Loucy (cell line): ENCODE data around the gene CHRNA9.

Source experiments
- H2AFZ ChIP-seq: fragments of 200-600 bp; sonication (generic); 2 replicates; pipeline ENCODE4 v1.6.0; 2016; ENCODE audit warnings: antibody characterized with exemption, mild to moderate bottlenecking, low read length, moderate library complexity
- H3F3A ChIP-seq: fragments of 200-600 bp; 2 replicates; pipeline ENCODE4 v1.6.0; 2016; ENCODE audit warnings: antibody characterized with exemption, low read depth, mild to moderate bottlenecking
- H3K27me3 ChIP-seq: fragments of 200-600 bp; sonication (generic); 2 replicates; pipeline ENCODE4 v1.6.1; 2014; ENCODE audit warnings: low read length, mild to moderate bottlenecking; ENCODE audit not compliant: insufficient read depth, poor library complexity, severe bottlenecking
- H3K36me3 ChIP-seq: fragments of 200-600 bp; sonication (generic); 2 replicates; pipeline ENCODE4 v1.6.1; 2016; ENCODE audit warnings: low read length; ENCODE audit not compliant: insufficient read depth
- H3K4me1 ChIP-seq: fragments of 200-600 bp; sonication (generic); 2 replicates; pipeline ENCODE4 v1.5.1; 2014; ENCODE audit warnings: low read length, mild to moderate bottlenecking; ENCODE audit not compliant: insufficient read depth, poor library complexity, severe bottlenecking
- H3K4me2 ChIP-seq: fragments of 200-600 bp; sonication (generic); 2 replicates; pipeline ENCODE4 v1.6.0; 2014; ENCODE audit warnings: antibody characterized with exemption, low read length, low read depth, mild to moderate bottlenecking; ENCODE audit not compliant: poor library complexity, severe bottlenecking
- H3K4me3 ChIP-seq: fragments of 200-600 bp; sonication (generic); 2 replicates; pipeline ENCODE4 v1.5.1; 2014; ENCODE audit warnings: low read length, mild to moderate bottlenecking, mixed read lengths; ENCODE audit not compliant: poor library complexity, severe bottlenecking
- H3K79me2 ChIP-seq: fragments of 200-600 bp; sonication (generic); 2 replicates; pipeline ENCODE4 v1.6.1; 2014; ENCODE audit warnings: low read length; ENCODE audit not compliant: insufficient read depth
- H3K9ac ChIP-seq: fragments of 200-600 bp; sonication (generic); 2 replicates; pipeline ENCODE4 v1.6.0; 2014; ENCODE audit warnings: mild to moderate bottlenecking, low read depth, low read length, moderate library complexity; ENCODE audit not compliant: poor library complexity, severe bottlenecking
- H3K9me2 ChIP-seq: fragments of 200-600 bp; sonication (generic); replicated peaks from 2 replicates; pipeline ENCODE4 v1.6.1; 2016; ENCODE audit warnings: low read depth, low read length, mixed read lengths
- H3K9me3 ChIP-seq: fragments of 200-600 bp; sonication (generic); 2 replicates; pipeline ENCODE4 v1.6.1; 2014; ENCODE audit warnings: mild to moderate bottlenecking, antibody characterized with exemption, low read length, low read depth; ENCODE audit not compliant: insufficient read depth
- H4K20me1 ChIP-seq: fragments of 200-600 bp; sonication (generic); 2 replicates; pipeline ENCODE4 v1.6.0; 2014; ENCODE audit warnings: antibody characterized with exemption, low read length, mild to moderate bottlenecking; ENCODE audit not compliant: insufficient read depth, poor library complexity, severe bottlenecking
- CTCF ChIP-seq: fragments of 200-600 bp; sonication (generic); conservative IDR thresholded peaks from 2 replicates; pipeline ENCODE4 v1.5.1; 2014; ENCODE audit warnings: mild to moderate bottlenecking, antibody characterized with exemption, low read length
- EZH2phosphoT487 ChIP-seq: fragments of 200-600 bp; IDR thresholded peaks from 2 replicates; pipeline ENCODE4 v1.6.1; 2018; ENCODE audit warnings: antibody characterized with exemption, mild to moderate bottlenecking, moderate library complexity, borderline replicate concordance

Gene CHRNA9

GRCh38 chr4:40399578-40399977, 64.4 kb downstream of the CHRNA9 start:
- no peak overlapping the region for H3K4me2 ChIP-seq
- no peaks in the 10 kb centered on the region for H3K27me3 ChIP-seq
- H3K9me3 ChIP-seq, result no peaks in the 10 kb centered on the region
- no peak for TF ChIP-seq EZH2phosphoT487
- no peak for TF ChIP-seq CTCF
- no peaks in the 10 kb centered on the region for H3K36me3 ChIP-seq
- no peaks in the 10 kb centered on the region for H4K20me1 ChIP-seq
- H3K9ac ChIP-seq, result no peak overlapping the region
- H2AFZ ChIP-seq, result no peak overlapping the region
- no peaks in the 10 kb centered on the region for H3K4me1 ChIP-seq
- no peaks in the 10 kb centered on the region for H3K9me2 ChIP-seq
- no peaks in the 10 kb centered on the region for H3F3A ChIP-seq
- H3K4me3 ChIP-seq, result no peak overlapping the region
- no peaks in the 10 kb centered on the region for H3K79me2 ChIP-seq

GRCh38 chr4:40401096-40401495, 66.0 kb downstream of the CHRNA9 start:
- no peaks in the 10 kb centered on the region for H3K36me3 ChIP-seq
- H3K4me2 ChIP-seq, result no peak overlapping the region
- no peaks in the 10 kb centered on the region for H3K4me1 ChIP-seq
- TF ChIP-seq EZH2phosphoT487, result no peak
- no peak for TF ChIP-seq CTCF
- H3K9me3 ChIP-seq, result no peaks in the 10 kb centered on the region
- H3K4me3 ChIP-seq, result no peak overlapping the region
- H3K27me3 ChIP-seq, result no peaks in the 10 kb centered on the region
- no peaks in the 10 kb centered on the region for H3F3A ChIP-seq
- no peaks in the 10 kb centered on the region for H4K20me1 ChIP-seq
- H3K79me2 ChIP-seq, result no peaks in the 10 kb centered on the region
- H3K9me2 ChIP-seq, result no peaks in the 10 kb centered on the region
- H2AFZ ChIP-seq, result no peak overlapping the region
- H3K9ac ChIP-seq, result no peak overlapping the region

- Histone ChIP-seq H2AFZ (no peak overlapping the region), H3F3A (no peaks in the 10 kb centered on the region), H3K4me1 (no peaks in the 10 kb centered on the region), H3K27me3 (no peaks in the 10 kb centered on the region), H3K9ac (no peak overlapping the region), H3K9me3 (no peaks in the 10 kb centered on the region), H3K4me2 (no peak overlapping the region), H3K4me3 (no peak overlapping the region), H3K9me2 (no peaks in the 10 kb centered on the region), H3K79me2 (no peaks in the 10 kb centered on the region), H4K20me1 (no peaks in the 10 kb centered on the region), H3K36me3 (no peaks in the 10 kb centered on the region)
- TF ChIP-seq EZH2phosphoT487, result no peak
- TF ChIP-seq CTCF, result no peak
Measured at GRCh38 chr4:40401631-40402030, 66.5 kb downstream of the CHRNA9 start.
